Gastroesophageal sphincter (tissue), 4 donors: Measurements from ENCODE around the gene BIRC6. TPM values are rescaled to one million over a fixed set of nuclear protein-coding genes. Genes with fewer than 3 reads are reported as not detected.

ENCODE experiments used
- ATAC-seq: fragments of 150-250 bp; one replicate; pipeline ENCODE4 v1.9.1; 2016; ENCODE audit warnings: mild to moderate bottlenecking, moderate library complexity
- H3K27ac ChIP-seq, 4 donors: fragments of 200-600 bp; sonication (generic) in 3 of 4; 1 replicate in 3 of 4; 2 replicates in 1 of 4; pipeline ENCODE4 v1.5.1; 2016 to 2019
- H3K27me3 ChIP-seq: fragments of 200-600 bp; sonication (generic); one replicate; pipeline ENCODE4 v1.5.1; 2019
- H3K36me3 ChIP-seq, 2 donors: fragments of 200-600 bp; sonication (generic); one replicate each; pipeline ENCODE4 v1.5.1; 2019; ENCODE audit warnings: control low read depth in 1 of 2
- H3K4me1 ChIP-seq, 3 donors: fragments of 200-600 bp; sonication (generic); 1 replicate in 2 of 3; 2 replicates in 1 of 3; pipeline ENCODE4 v1.5.1; 2016 to 2019; ENCODE audit warnings: control low read depth in 2 of 3
- H3K4me3 ChIP-seq, 2 donors: fragments of 200-600 bp; sonication (generic); one replicate each; pipeline ENCODE4 v1.5.1; 2019; ENCODE audit warnings: mild to moderate bottlenecking in 1 of 2, moderate library complexity in 1 of 2
- H3K9me3 ChIP-seq, 3 donors: fragments of 200-600 bp; sonication (generic); one replicate each; pipeline ENCODE4 v1.5.1; 2017 to 2019; ENCODE audit warnings: control low read depth in 2 of 3
- EP300 ChIP-seq: sonication (generic); formaldehyde crosslinking; IDR thresholded peaks from one replicate; pipeline ENCODE4 v1.6.1; 2017; ENCODE audit warnings: antibody characterized with exemption, mild to moderate bottlenecking
- POLR2A ChIP-seq, 2 donors: fragments of 450-650 bp; IDR thresholded peaks; one replicate each; pipeline ENCODE4 v1.6.1; 2017; ENCODE audit warnings: antibody characterized with exemption in 2 of 2, mild to moderate bottlenecking in 2 of 2, moderate library complexity in 1 of 2
- POLR2AphosphoS5 ChIP-seq: sonication (generic); formaldehyde crosslinking; IDR thresholded peaks from one replicate; pipeline ENCODE4 v1.6.1; 2017; ENCODE audit warnings: antibody characterized with exemption
- WGBS, 2 donors: methylation state at CpG; one replicate each; pipeline ENCODE4 v1.1.5; 2018; ENCODE audit warnings: low coverage in 1 of 2; 5-methylcytosine and 5-hydroxymethylcytosine counted together
- total RNA-seq, 4 donors: library from RNA; depleted of rRNA; stranded (reverse); fragments of >200 nt; gene quantifications; one replicate each; pipeline ENCODE4 v1.1.0, GENCODE V29; 2016
- TF ChIP-seq, protein P1 (sequence below), 4 experiments: fragments of 200-600 bp in 2 of 4; fragments of 450-650 bp in 2 of 4; sonication (generic) in 1 of 4; IDR thresholded peaks; one replicate each; pipeline ENCODE4 v1.5.1; 2017 to 2019; ENCODE audit warnings: antibody characterized with exemption in 4 of 4, mild to moderate bottlenecking in 2 of 4, moderate library complexity in 2 of 4

BIRC6 gene
- total RNA-seq, 4 donors from 2014 or later: 69.5 to 168 (median 92.7) TPM

DNA sequence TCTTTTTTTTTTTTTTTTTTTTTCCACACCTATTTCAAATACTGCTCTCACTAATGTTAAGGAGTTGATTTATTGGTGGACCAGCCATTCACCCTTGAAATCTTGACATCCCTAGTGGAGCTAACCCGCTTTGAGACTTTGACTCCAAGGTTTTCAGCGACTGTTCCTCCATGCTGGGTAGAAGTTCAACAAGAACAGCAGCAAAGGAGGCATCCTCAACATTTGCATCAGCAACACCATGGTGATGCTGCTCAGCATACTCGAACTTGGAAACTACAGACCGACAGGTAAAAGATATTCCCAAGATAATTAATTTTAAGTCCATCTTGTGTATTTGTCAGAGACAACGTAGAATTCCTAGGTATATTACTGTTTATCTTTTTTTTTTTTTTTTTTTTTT is 74.0 kb downstream of the BIRC6 start:
- TF ChIP-seq POLR2AphosphoS5: no peak
- Histone ChIP-seq H3K27me3 (no peaks in the 10 kb centered on the region), H3K4me3 (no peak overlapping the region), H3K27ac (no peak overlapping the region), H3K4me1 (peaks cover 0 to 24% (median 2%) of the 10 kb centered on the region in 3 donors), H3K36me3 (peaks cover 0 to 34% of the 10 kb centered on the region in 2 donors), H3K9me3 (no peaks in the 10 kb centered on the region)
- 91 to 100% methylated on average over 3 to 5 of the region's 5 CpGs for WGBS, 2 donors
- ATAC-seq: no peak

DNA sequence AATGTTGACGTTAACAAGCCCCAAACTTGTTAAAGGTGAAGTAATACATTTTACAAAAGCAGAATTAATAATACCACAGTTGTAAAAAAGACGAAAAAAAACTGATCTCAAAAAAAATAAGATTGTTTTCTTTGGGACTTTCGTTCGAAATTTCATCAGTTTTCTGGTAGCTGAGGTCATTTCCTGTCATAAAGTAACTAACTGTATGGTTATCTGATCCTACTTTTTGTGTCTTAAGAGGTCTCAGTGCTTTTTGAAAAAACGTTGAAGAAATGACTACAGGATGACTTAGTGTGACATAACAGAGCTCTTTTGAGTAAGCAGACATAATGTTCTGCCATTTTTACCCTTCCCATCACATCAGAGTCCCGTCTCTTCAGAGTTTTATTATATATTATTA is 79.3 kb downstream of the BIRC6 start:
- H3K36me3 ChIP-seq: peaks cover 0 to 81% of the 10 kb centered on the region in 2 donors
- H3K4me3 ChIP-seq: no peak overlapping the region
- no peaks in the 10 kb centered on the region for H3K27me3 ChIP-seq
- no peak for ATAC-seq
- no peaks in the 10 kb centered on the region for H3K4me1 ChIP-seq
- no peak overlapping the region for H3K27ac ChIP-seq
- 75 to 93% methylated on average over 5 to 6 of the region's 6 CpGs for WGBS, 2 donors
- no peak for TF ChIP-seq POLR2A (IDR thresholded peaks at IDR 0.05)
- TF ChIP-seq EP300: no peak
- no peak for TF ChIP-seq POLR2AphosphoS5
- TF ChIP-seq, protein P1, sequence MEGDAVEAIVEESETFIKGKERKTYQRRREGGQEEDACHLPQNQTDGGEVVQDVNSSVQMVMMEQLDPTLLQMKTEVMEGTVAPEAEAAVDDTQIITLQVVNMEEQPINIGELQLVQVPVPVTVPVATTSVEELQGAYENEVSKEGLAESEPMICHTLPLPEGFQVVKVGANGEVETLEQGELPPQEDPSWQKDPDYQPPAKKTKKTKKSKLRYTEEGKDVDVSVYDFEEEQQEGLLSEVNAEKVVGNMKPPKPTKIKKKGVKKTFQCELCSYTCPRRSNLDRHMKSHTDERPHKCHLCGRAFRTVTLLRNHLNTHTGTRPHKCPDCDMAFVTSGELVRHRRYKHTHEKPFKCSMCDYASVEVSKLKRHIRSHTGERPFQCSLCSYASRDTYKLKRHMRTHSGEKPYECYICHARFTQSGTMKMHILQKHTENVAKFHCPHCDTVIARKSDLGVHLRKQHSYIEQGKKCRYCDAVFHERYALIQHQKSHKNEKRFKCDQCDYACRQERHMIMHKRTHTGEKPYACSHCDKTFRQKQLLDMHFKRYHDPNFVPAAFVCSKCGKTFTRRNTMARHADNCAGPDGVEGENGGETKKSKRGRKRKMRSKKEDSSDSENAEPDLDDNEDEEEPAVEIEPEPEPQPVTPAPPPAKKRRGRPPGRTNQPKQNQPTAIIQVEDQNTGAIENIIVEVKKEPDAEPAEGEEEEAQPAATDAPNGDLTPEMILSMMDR (IDR thresholded peaks at IDR 0.05): no peak
- no peaks in the 10 kb centered on the region for H3K9me3 ChIP-seq

DNA sequence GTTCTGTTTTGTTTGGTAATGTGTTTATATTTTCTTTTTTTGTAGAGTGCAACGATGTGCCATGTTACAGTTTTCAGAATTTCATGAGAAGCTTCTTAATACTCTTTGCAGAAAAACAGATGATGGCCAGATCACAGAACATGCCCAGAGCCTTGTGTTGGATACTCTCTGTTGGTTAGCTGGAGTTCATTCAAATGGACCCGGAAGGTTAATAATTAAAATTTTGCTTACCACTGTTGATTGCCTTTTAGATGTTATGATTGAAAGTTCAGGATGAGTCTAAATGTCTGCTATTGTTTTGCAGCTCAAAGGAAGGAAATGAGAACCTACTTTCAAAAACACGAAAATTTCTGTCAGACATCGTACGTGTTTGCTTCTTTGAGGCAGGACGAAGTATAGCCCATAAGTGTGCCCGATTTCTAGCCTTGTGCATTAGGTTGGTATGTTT is 85.2 kb downstream of the BIRC6 start:
- Histone ChIP-seq H3K4me3 (no peak overlapping the region), H3K9me3 (no peaks in the 10 kb centered on the region), H3K27ac (no peak overlapping the region), H3K4me1 (no peaks in the 10 kb centered on the region), H3K27me3 (no peaks in the 10 kb centered on the region), H3K36me3 (peaks cover 8 to 94% of the 10 kb centered on the region in 2 donors)
- TF ChIP-seq, protein P1 (IDR thresholded peaks at IDR 0.05): no peak
- TF ChIP-seq POLR2AphosphoS5: no peak
- TF ChIP-seq POLR2A (IDR thresholded peaks at IDR 0.05): no peak
- TF ChIP-seq EP300: no peak
- no peak for ATAC-seq
- WGBS, 2 donors: 93 to 94% methylated on average over 7 of the region's 7 CpGs

DNA sequence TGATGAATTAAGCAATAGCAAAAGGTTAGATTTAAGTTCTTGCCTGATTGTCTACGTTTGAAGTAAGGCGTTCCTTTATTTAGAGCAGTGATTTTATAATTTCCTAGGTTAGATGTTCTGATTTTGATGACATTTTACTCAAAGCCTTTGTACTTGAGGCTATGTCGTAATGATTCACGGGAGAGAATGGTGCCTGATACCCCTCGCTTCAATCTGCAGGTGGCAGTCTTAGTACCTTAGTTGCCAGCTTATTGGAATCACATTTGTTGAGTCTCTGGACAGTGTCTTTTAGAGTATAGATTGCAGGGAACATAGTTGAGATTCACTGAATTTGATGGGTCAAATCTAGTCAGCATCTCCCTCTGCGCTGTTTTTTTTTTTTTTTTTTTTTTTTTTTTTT is 89.5 kb downstream of the BIRC6 start:
- no peak for TF ChIP-seq EP300
- TF ChIP-seq, protein P1 (IDR thresholded peaks at IDR 0.05): no peak
- no peak for TF ChIP-seq POLR2A (IDR thresholded peaks at IDR 0.05)
- TF ChIP-seq POLR2AphosphoS5: no peak
- Histone ChIP-seq H3K36me3 (peaks cover 8 to 78% of the 10 kb centered on the region in 2 donors), H3K4me1 (no peaks in the 10 kb centered on the region), H3K27ac (no peak overlapping the region), H3K27me3 (no peaks in the 10 kb centered on the region), H3K4me3 (no peak overlapping the region), H3K9me3 (no peaks in the 10 kb centered on the region)
- ATAC-seq: no peak
- 91 to 96% methylated on average over 5 of the region's 6 CpGs for WGBS, 2 donors

DNA sequence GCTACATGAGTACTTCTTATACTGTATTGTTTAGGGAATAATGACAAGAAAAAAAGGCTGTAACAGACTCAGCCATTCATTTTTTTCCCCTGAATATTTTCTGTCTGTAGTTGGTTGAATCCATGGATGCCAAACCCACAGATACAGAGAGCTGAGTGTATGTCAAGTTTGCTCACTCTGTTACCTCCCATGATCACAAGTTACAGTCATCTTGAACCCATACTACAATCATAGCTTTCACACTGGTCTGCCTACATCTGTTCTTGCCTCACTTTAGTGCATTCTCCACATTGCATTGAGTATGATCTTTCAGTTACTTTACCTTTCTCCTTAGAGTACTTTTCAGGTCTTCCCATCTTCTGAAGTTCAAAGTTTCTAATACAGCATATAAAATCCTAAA is 94.0 kb downstream of the BIRC6 start:
- TF ChIP-seq POLR2AphosphoS5: no peak
- TF ChIP-seq EP300: no peak
- no peak overlapping the region for H3K27ac ChIP-seq
- H3K36me3 ChIP-seq: peaks cover 0 to 39% of the 10 kb centered on the region in 2 donors
- ATAC-seq: no peak
- H3K9me3 ChIP-seq: no peaks in the 10 kb centered on the region
- H3K4me1 ChIP-seq: no peaks in the 10 kb centered on the region
- no peak overlapping the region for H3K4me3 ChIP-seq
- H3K27me3 ChIP-seq: no peaks in the 10 kb centered on the region

DNA sequence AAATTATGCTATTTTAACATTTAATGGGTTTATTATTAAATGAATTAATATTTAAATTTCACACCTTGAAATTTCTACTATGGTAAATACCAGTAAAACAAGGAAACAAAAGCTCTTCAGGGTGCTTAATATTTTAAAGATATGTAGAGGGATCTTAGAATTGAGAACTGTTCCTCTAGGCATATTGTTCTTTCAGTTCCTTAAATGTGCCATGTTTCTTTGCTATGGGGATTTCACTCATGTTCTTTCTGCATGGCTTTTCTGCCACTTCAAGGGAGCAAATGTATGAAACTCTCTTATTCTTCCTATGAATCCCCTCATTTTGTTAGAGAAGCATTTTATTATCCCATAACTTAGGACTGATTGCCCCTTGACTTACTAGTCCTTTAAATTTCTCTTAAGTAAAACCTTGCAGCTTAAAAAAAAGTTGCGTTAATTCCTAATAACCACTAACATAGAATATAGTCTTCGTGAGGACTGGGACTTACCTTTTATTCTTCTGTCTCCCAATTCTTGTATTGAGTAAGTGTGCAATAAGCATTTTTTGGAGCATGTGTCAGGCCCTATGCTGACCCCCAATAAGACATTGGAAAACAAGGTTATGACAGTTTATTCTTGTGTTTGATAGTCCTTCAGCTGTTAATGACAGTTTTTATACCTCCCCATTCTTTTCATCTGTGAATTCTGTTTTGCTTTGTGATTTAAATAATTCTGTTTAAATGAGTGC is 95.7 kb downstream of the BIRC6 start:
- WGBS, 2 donors: 93 to 100% methylated on average over 2 of the region's 2 CpGs
- ATAC-seq: no peak
- Histone ChIP-seq H3K9me3 (no peaks in the 10 kb centered on the region), H3K27ac (no peak overlapping the region), H3K4me1 (no peaks in the 10 kb centered on the region), H3K27me3 (no peaks in the 10 kb centered on the region), H3K4me3 (no peak overlapping the region), H3K36me3 (peaks cover 0 to 37% of the 10 kb centered on the region in 2 donors)
- TF ChIP-seq EP300 (no peak), POLR2A (IDR thresholded peaks at IDR 0.05) (no peak), POLR2AphosphoS5 (no peak)
- TF ChIP-seq, protein P1 (IDR thresholded peaks at IDR 0.05): no peak
